HG03575 (cell line): ENCODE data around the gene PHOSPHO2.

Experiments used
- ATAC-seq: cut with Tn5 transposase; IDR thresholded peaks from one replicate; pipeline ENCODE4 v1.9.1; 2021; ENCODE audit not compliant: unreplicated experiment, insufficient number of reproducible peaks, low FRiP score; ENCODE audit errors: extremely low read depth

PHOSPHO2 gene

GRCh38 chr2:169746240-169746639, 52.0 kb downstream of the PHOSPHO2 start:
- no peak for ATAC-seq

GRCh38 chr2:169748319-169748718, 54.0 kb downstream of the PHOSPHO2 start:
- no peak for ATAC-seq
